OCI-LY7 (cell line): ENCODE data around the gene PAWR.

Experiments used
- EZH2phosphoT487 ChIP-seq: fragments of 200-600 bp; sonication (generic); IDR thresholded peaks from 2 replicates; pipeline ENCODE4 v1.6.1; 2018; ENCODE audit warnings: low read depth, borderline replicate concordance, mild to moderate bottlenecking, mixed run types, antibody characterized with exemption, low read length, moderate library complexity, mixed read lengths
- TF ChIP-seq, protein P1 (sequence below): fragments of 200-600 bp; sonication (generic); conservative IDR thresholded peaks from 2 replicates; pipeline ENCODE4 v1.5.1; 2014; ENCODE audit warnings: mild to moderate bottlenecking, antibody characterized with exemption, low read length, moderate library complexity, mixed read lengths

DNA sequence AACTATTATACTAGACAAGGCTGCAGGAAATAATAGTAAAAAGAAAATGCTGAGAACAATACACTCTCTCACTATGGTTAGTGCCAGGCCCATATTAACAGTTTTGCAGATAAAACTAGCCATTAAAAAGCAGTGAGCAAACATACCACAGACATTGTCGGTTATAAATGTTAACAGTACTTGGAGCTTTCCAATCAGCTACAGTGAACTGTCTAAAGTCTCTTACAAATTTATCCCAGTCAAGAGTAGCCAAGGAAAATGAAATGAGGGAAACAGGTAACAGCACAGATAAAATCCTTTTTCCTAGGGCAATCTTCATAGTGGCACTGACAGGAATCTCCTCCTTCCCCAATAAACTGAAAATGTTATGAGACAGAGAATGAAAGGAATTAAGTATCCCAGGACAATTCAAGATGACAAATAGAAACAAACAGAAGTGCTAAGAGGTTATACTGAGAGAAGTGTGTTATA lies 30.8 kb downstream of the PAWR start:
- TF ChIP-seq, protein P1, sequence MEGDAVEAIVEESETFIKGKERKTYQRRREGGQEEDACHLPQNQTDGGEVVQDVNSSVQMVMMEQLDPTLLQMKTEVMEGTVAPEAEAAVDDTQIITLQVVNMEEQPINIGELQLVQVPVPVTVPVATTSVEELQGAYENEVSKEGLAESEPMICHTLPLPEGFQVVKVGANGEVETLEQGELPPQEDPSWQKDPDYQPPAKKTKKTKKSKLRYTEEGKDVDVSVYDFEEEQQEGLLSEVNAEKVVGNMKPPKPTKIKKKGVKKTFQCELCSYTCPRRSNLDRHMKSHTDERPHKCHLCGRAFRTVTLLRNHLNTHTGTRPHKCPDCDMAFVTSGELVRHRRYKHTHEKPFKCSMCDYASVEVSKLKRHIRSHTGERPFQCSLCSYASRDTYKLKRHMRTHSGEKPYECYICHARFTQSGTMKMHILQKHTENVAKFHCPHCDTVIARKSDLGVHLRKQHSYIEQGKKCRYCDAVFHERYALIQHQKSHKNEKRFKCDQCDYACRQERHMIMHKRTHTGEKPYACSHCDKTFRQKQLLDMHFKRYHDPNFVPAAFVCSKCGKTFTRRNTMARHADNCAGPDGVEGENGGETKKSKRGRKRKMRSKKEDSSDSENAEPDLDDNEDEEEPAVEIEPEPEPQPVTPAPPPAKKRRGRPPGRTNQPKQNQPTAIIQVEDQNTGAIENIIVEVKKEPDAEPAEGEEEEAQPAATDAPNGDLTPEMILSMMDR: no peak
- TF ChIP-seq EZH2phosphoT487: no peak
